Activated T-helper 9 cell treated with anti-CD3 and anti-CD28 coated beads, Interleukin-2, amount 50 U/mL, for 16 hours (primary cell): ENCODE data around the gene ERN2.

Source experiments
- DNase-seq: peaks from one replicate; pipeline ENCODE4 v3.0.0-alpha.2; 2020; ENCODE audit warnings: low read depth

The ERN2 gene

DNA sequence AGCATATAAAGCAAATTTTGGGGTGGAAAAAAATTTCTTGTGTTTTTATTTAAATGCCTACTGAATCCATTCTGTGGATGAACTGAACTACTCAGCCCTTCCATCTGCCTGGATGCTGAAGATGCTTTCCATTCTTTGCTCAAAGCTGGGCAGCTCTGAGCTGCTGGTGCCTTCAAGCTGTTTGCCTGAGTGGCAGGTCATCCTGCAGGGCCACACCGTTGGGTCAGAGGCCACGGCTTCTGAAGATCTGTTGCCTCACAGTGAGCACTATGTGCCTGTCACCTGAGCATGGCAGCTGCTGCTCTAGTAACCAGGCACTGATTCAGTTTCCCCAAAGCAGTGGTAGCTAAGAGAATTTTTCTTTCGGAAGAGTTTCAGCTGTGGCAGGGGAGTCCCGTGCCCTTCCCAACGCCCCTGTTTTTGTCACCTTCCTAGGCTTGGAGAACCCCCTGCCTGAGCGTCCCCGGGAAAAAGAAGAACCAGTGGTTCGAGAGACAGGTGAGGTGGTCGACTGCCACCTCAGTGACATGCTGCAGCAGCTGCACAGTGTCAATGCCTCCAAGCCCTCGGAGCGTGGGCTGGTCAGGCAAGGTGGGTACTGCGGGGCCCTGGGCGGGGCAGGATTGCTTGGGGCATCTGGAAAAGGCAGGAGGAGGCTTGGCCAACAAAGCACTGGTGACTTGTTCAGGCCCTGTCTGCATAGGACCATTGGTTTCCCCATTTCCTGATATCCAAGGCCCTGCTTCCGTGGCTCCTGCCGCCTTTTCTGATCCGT is 25.8 kb downstream of the ERN2 start:
- no peak for DNase-seq

DNA sequence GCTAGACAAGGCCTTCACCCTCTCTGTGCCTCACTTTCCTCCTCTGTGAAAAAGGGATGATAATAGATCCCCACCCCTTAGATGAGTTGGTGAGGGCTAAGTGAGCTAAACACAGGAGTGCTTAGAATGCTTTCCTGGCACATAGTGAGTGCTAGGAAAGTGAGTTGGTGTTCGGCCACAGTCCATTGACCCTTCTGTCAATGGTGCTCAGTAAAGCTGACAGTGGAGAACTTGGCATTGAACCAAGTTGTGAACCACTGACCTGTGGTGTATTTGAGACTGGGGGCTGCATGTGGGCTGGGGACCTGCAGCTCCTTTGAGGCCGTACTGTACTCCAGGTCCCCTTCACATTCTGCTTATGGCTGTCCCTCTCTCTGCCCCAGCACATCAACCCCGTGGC is 29.5 kb downstream of the ERN2 start:
- DNase-seq: no peak

DNA sequence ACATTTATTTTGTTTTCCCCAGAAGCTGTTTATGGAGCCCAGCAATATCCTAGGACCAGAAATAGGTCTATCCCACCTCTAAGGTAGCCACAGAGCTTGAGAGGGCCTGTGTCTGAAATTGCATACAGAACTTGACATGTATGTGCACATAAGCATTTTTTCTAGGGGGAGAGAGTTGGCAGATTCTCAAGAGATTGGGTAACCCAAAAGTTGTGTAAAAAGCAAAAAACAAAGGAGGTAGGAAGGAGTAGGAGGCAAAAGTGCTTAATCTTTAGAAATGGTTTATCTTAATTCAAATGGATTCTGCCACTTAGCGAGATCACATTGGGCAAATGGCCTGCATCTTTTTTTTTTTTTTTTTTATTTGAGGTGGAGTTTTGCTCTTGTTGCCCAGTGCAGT is 30.8 kb downstream of the ERN2 start:
- no peak for DNase-seq

GRCh38 chr16:23679986-23680336 is 33.1 kb downstream of the ERN2 start:
- no peak for DNase-seq

GRCh38 chr16:23679274-23679985 is 33.6 kb downstream of the ERN2 start:
- DNase-seq: no peak

DNA sequence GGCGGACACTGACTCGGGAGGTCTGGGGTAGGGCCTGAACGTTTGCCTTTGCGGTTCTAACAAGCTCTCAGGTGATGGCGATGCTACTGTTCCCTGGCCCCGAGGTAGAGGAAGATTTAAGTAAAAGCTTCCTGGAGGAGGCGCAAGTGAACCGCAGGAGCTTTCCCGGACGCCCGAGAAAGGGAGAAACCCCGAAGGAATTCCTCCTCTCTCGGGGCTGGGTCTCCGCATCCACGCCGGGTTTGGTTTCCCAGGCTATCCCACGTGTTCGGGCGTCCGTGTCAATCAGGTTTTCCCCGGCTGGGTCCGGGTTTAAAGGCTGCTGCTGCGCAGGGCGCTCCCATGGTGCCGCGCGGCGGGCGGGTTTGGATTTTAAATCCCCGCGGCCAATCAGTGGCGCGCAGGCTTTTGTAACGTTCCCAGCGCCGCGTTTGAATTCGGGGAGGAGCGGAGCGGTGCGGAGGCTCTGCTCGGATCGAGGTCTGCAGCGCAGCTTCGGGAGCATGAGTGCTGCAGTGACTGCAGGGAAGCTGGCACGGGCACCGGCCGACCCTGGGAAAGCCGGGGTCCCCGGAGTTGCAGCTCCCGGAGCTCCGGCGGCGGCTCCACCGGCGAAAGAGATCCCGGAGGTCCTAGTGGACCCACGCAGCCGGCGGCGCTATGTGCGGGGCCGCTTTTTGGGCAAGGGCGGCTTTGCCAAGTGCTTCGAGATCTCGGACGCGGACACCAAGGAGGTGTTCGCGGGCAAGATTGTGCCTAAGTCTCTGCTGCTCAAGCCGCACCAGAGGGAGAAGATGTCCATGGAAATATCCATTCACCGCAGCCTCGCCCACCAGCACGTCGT is 34.4 kb downstream of the ERN2 start, which contains the start of gene PLK1:
PLK1 (plus strand) TSS at position 460 of the 844 bp plus-strand sequence; CDS start at position 504, 44 bp downstream.
- DNase-seq: peak; percentile 53

GRCh38 chr16:23676924-23677480 is 36.0 kb downstream of the ERN2 start:
- no peak for DNase-seq

GRCh38 chr16:23673971-23674614 is 38.9 kb downstream of the ERN2 start:
- no peak for DNase-seq

DNA sequence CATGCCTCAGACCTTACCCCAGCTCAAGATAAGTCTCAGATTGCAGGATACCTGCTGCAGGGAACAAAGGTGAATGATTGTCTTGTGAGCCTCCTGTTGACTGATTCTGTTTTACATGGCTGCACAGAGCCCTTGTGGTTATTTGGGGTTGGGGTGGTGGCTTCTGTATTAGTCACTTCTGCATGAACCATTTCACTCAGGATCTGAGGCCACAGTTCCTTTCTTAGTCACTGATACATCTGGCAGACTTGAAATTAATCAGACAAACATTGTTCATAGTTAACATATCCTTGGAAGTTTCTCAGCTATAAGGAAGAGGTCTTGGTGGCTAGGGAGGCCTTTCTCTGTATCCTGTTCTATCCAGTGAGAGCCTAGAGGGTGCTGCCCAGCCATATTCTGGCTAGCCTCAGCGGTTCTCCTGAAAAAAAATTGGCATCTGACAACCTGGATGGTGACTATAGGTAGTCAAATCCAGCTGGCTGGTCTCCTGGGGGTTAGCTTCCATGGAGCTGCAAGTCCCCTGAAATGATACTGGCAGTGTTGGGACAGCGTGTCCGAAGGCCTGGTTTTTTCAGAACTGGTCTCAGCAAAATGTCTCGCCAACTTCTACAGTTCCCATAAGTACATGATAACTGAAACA is 42.8 kb downstream of the ERN2 start:
- no peak for DNase-seq

DNA sequence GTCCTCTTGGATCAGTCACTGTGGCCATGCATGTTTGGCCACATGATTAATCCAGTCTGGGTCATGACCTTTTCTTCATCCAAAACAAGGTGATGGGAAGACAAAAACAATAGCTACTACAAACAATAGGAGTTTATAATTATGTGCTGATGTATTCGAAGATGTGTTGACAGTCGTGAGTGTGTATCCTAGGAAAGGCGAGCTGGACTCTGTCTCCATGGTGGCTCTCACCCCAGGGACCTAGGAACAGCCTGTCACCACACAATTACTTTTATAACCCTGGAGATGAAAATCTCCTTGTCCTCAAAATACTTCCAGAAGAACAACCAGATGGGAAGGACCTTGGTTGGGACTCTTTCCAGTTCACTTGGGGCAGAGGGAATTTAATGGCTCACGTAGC is 44.1 kb downstream of the ERN2 start:
- DNase-seq: no peak

GRCh38 chr16:23668225-23668624 is 44.8 kb downstream of the ERN2 start:
- no peak for DNase-seq

GRCh38 chr16:23667355-23667659 is 45.7 kb downstream of the ERN2 start:
- no peak for DNase-seq

- DNase-seq: no peak
Measured at GRCh38 chr16:23666571-23667354, 46.3 kb downstream of the ERN2 start.

- no peak for DNase-seq
Measured at GRCh38 chr16:23663918-23664317, 49.1 kb downstream of the ERN2 start.

GRCh38 chr16:23651943-23652468 is 61.0 kb downstream of the ERN2 start:
- no peak for DNase-seq

DNA sequence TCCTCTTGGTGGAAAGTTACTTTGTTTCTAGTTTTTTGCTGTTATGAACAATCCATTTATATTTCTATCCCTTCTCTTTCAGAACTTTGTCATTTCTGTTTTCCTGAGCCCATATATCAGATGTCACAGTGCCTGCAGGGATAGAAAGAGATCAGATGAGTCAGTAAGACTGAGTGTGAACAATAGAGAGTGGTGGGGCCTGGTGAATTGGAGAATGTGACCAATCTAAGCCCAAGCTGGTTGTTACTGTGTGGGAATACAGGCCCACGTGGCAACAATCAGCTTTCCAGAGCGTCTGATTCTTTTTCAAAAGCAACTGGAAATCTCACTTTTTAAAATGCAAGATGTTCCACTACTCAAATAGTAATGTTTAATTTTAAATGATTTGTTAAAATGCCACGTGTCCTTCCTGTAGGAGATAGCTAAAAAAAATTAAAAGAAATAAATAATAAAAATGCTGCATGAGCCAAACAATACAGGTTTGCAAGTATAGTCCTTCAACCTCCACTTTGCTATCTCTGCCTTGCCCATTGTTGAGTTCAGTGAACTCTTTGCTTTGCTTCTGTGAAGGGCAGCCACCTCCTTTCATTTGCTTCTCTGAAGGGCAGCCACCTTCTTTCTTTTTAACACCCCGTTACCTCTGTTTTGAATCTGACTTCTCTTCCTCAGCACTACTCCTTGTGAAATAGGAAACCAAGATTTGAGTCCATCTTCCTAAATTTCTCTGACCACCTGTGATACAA is 62.2 kb downstream of the ERN2 start:
- no peak for DNase-seq

DNA sequence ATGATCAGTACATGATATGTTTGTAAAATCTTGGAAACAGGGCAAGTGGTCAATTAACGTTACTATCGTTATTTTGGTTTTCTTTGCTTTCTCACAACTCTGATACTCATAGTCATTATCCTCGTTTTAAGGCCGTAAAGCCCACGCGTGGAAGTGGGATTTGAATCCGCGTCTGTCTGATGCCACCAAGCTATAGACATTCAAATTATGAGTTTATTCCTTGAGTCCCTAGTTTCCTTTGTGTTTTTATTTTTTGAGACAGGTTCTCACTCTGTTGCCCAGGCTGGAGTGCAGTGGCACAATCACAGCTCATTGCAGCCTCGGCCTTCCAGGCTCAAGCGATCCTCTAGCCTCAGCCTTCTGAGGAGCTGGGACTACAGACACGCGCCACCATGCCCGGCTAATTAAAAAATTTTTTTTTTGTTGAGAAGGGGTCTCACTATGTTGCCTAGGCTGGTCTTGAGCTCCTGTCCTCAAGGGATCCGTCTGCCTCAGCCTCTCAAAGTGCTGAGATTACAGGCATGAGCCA is 70.7 kb downstream of the ERN2 start:
- no peak for DNase-seq

DNA sequence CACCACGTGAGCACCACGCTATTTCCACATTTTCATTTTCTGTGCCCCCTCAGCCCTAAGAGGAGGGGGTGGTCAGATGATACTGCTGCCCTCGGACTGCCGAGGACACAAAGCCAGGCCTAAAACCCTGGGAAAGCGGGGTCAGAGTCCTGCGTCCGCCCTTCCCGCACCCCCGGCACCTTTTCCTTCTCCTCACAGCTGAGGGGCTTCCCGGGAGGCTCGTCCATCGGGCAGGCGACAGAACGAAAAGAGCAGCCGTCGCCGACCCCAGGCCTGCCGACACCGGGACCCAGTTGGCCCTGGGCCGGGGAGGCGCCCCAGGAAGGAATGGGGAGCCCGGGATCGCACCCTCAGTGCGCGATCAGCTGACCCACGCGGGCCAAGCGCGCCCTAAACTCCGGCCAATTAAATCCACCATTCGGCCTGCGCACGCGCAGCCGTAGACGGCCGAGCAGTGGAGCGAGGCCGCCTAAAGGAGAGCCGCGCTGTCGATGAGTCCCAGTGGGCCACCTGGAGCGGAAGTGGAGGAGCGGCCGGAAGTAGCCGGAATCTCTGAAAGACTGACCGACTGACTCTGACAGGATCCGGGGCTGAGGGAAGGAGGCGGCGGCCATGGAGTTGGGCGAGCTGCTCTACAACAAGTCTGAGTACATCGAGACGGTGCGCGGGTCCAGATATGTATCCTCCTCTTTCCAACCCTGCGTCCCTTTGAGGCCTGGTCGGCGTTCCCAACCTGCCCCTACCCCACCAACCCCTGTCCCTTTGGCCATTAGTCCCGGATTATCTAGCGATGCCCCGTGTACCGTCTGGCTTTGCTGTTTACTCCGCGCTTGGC is 71.9 kb downstream of the ERN2 start, which contains the start of the genes DCTN5 and PALB2:
DCTN5 (plus strand) TSS at position 536 of the 835 bp plus-strand sequence; CDS start at position 613, 77 bp downstream.
PALB2 (minus strand) TSS at position 380 of the 835 bp plus-strand sequence; CDS start at position 227, 153 bp downstream.
- peak; percentile 80 for DNase-seq
